Liver (tissue), 3 donors: ENCODE measurements around the gene GLS.

Source experiments
- ATF3 ChIP-seq: IDR thresholded peaks from 2 replicates; pipeline ENCODE4 v1.6.1; 2016; ENCODE audit warnings: antibody characterized with exemption
- CTCF ChIP-seq: fragments of 150-350 bp; IDR thresholded peaks from 2 replicates; pipeline ENCODE4 v1.5.1; 2017; ENCODE audit warnings: improper control_type of control experiment, low read depth, low read length; ENCODE audit not compliant: missing input control
- EGR1 ChIP-seq, 2 donors: IDR thresholded peaks; 2 replicates each; pipeline ENCODE4 v1.6.1; 2016 to 2018; ENCODE audit warnings: antibody characterized with exemption in 2 of 2, low read depth in 2 of 2
- FOXA2 ChIP-seq: IDR thresholded peaks from 2 replicates; pipeline ENCODE4 v1.6.1; 2016; ENCODE audit warnings: antibody characterized with exemption
- MAX ChIP-seq: IDR thresholded peaks from 2 replicates; pipeline ENCODE4 v1.6.1; 2016; ENCODE audit warnings: antibody characterized with exemption
- NR2F2 ChIP-seq: IDR thresholded peaks from 2 replicates; pipeline ENCODE4 v1.6.1; 2016; ENCODE audit warnings: antibody characterized with exemption
- RAD21 ChIP-seq, 2 donors: IDR thresholded peaks; 2 replicates each; pipeline ENCODE4 v1.6.1; 2016; ENCODE audit warnings: antibody characterized with exemption in 2 of 2, mild to moderate bottlenecking in 2 of 2
- REST ChIP-seq: IDR thresholded peaks from 2 replicates; pipeline ENCODE4 v1.6.1; 2016; ENCODE audit warnings: antibody characterized with exemption, mild to moderate bottlenecking
- TAF1 ChIP-seq: conservative IDR thresholded peaks from 2 replicates; pipeline ENCODE4 v1.6.1; 2016; ENCODE audit warnings: antibody characterized with exemption, mild to moderate bottlenecking
- ZBTB33 ChIP-seq: IDR thresholded peaks from 2 replicates; pipeline ENCODE4 v1.6.1; 2016; ENCODE audit warnings: antibody characterized with exemption
- donor health status: healthy.
- donor health status: healthy.

GRCh38 chr2:190950566-190950991, 70.0 kb downstream of the GLS start:
- TF ChIP-seq CTCF: no peak
- TF ChIP-seq EGR1 (IDR thresholded peaks at IDR 0.05; ENCODE audit: low read depth in 2 of 2): no peak
- no peak for TF ChIP-seq ATF3
- no peak for TF ChIP-seq MAX
- TF ChIP-seq RAD21 (IDR thresholded peaks at IDR 0.05): no peak
- TF ChIP-seq TAF1: no peak
- TF ChIP-seq FOXA2: no peak
- no peak for TF ChIP-seq ZBTB33
- no peak for TF ChIP-seq REST
- no peak for TF ChIP-seq NR2F2
